RWPE2 (cell line): ENCODE measurements around the gene COL2A1.

Experiments
- ATAC-seq: fragments of 200-7000 bp; cut with Tn5 transposase; 3 replicates; pipeline ENCODE4 v1.9.1; 2021; ENCODE audit warnings: low read depth
- DNase-seq: peaks from one replicate; pipeline ENCODE4 v3.0.0-alpha.2; 2020; ENCODE audit warnings: low spot score
- H3K27ac ChIP-seq: fragments of 450-650 bp; 2 replicates; pipeline ENCODE4 v1.5.1; 2017; ENCODE audit warnings: mild to moderate bottlenecking; ENCODE audit not compliant: poor library complexity, severe bottlenecking
- H3K27me3 ChIP-seq: fragments of 250-450 bp; sonication (Bioruptor Pico); 2 replicates; pipeline ENCODE4 v1.5.1; 2021; ENCODE audit warnings: mild to moderate bottlenecking, moderate library complexity; ENCODE audit not compliant: insufficient read depth, poor library complexity, severe bottlenecking
- H3K36me3 ChIP-seq: fragments of 250-450 bp; sonication (Bioruptor Pico); 2 replicates; pipeline ENCODE4 v1.5.1; 2020; ENCODE audit warnings: low read depth, mild to moderate bottlenecking, moderate library complexity
- H3K4me1 ChIP-seq: fragments of 250-450 bp; sonication (Bioruptor Pico); 2 replicates; pipeline ENCODE4 v1.5.1; 2021; ENCODE audit warnings: mild to moderate bottlenecking, moderate library complexity; ENCODE audit not compliant: insufficient read depth, poor library complexity, severe bottlenecking
- H3K4me3 ChIP-seq: fragments of 250-450 bp; sonication (Bioruptor Pico); 2 replicates; pipeline ENCODE4 v1.5.1; 2021; ENCODE audit warnings: mild to moderate bottlenecking, moderate library complexity; ENCODE audit not compliant: severe bottlenecking
- H3K9me3 ChIP-seq: fragments of 250-450 bp; sonication (Bioruptor Pico); 2 replicates; pipeline ENCODE4 v1.5.1; 2021; ENCODE audit warnings: mild to moderate bottlenecking, moderate library complexity; ENCODE audit not compliant: severe bottlenecking
- TF ChIP-seq, protein P1 (sequence below): fragments of 450-650 bp; IDR thresholded peaks from one replicate; pipeline ENCODE4 v1.5.1; 2017; ENCODE audit warnings: mild to moderate bottlenecking, moderate library complexity; ENCODE audit not compliant: poor library complexity, severe bottlenecking

The COL2A1 gene

DNA sequence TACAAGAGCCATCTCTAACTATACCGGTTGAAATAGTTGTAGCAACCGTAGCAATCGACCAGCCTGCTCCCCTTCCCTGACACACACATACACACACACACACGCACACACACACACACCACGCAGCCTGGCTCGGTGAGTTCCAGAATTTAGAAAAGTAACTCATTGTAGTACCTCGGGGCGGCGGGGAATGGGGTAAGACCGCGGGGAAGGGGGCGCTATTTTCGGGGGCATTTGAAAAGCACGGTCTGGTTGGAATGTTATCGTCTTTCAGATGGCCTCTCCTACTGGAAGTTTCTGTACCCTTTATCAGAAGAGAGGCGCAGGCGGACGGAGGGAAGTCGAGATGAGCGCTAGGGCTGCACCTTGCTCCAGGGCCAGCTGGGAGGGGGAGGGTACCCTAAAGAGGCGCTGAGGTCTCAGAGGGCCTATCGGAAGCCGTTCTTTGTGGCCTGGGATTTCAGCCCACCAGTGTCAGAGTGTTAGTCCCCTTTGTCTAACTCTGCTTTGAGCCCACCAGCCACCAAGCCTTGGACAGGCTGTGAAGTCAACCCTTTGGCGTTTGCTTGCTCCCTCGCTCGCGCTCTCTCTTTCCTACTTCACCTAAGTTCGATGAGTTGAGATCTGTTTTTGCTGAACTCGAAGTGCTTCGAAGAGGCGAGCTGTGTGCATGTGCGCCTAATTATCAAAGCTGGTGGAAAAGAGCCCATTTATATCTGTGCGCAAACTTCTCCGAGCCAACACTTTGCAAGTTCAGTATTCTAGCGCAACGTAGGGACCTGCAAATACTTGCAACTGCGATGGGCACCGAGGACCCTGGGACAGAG is 837 bp downstream of the COL2A1 start:
- no peak overlapping the region for H3K4me3 ChIP-seq
- TF ChIP-seq, protein P1, sequence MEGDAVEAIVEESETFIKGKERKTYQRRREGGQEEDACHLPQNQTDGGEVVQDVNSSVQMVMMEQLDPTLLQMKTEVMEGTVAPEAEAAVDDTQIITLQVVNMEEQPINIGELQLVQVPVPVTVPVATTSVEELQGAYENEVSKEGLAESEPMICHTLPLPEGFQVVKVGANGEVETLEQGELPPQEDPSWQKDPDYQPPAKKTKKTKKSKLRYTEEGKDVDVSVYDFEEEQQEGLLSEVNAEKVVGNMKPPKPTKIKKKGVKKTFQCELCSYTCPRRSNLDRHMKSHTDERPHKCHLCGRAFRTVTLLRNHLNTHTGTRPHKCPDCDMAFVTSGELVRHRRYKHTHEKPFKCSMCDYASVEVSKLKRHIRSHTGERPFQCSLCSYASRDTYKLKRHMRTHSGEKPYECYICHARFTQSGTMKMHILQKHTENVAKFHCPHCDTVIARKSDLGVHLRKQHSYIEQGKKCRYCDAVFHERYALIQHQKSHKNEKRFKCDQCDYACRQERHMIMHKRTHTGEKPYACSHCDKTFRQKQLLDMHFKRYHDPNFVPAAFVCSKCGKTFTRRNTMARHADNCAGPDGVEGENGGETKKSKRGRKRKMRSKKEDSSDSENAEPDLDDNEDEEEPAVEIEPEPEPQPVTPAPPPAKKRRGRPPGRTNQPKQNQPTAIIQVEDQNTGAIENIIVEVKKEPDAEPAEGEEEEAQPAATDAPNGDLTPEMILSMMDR = no peak
- DNase-seq = no peak
- H3K36me3 ChIP-seq = no peaks in the 10 kb centered on the region
- peaks cover 5% of the 10 kb centered on the region for H3K4me1 ChIP-seq
- H3K9me3 ChIP-seq = no peaks in the 10 kb centered on the region
- no peak overlapping the region for H3K27ac ChIP-seq
- ATAC-seq = no peak
- H3K27me3 ChIP-seq = peaks cover 61% of the 10 kb centered on the region

DNA sequence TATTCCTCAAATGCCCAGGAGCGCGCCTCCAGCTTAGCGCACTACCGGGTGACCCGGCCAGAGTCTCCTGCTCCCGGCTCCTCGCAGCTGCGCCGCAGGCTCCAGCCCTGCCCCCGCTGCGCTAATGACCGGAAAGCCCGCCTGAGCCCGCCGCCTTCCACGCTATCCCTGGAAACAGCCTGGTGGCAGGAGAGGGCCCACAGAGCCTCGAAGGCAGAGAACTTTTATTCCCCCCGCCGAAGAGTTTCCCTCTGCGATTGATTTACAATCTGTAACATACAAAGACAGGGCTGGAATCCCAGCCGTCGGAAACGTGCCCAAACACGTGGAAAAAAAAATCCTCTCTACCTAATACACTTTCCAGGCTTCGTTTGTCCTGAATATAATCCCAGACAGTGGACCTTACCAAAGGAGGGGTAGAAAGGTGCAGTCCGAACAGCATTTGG is 1.5 kb downstream of the COL2A1 start:
- H3K27ac ChIP-seq = no peak overlapping the region
- no peaks in the 10 kb centered on the region for H3K9me3 ChIP-seq
- H3K4me3 ChIP-seq = no peak overlapping the region
- DNase-seq = no peak
- TF ChIP-seq, protein P1 = no peak
- 0 out of 3 replicates have a peak, but pooled peaks have one; percentile 17 for ATAC-seq
- H3K4me1 ChIP-seq = peaks cover 5% of the 10 kb centered on the region
- peaks cover 59% of the 10 kb centered on the region for H3K27me3 ChIP-seq
- H3K36me3 ChIP-seq = no peaks in the 10 kb centered on the region

DNA sequence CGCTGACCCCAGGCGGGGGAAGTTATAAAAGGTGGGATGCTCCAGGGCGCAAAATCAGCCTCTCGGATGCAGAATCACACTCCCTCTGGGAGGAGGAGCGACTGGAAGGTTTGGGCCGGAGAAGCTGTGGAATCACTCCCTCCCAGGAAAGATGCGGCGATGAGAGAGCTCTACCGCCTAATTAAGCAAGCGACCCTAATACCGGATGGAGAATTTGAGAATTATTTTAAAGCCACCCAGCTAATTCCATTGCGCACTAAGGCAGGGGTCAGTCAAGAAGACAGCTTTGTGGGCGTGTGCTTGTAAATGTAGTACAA is 1.9 kb downstream of the COL2A1 start:
- H3K27me3 ChIP-seq = peaks cover 58% of the 10 kb centered on the region
- H3K9me3 ChIP-seq = no peaks in the 10 kb centered on the region
- no peak overlapping the region for H3K27ac ChIP-seq
- H3K4me1 ChIP-seq = peaks cover 5% of the 10 kb centered on the region
- TF ChIP-seq, protein P1 = no peak
- ATAC-seq = no peak
- H3K4me3 ChIP-seq = peak overlapping the region; percentile 32
- H3K36me3 ChIP-seq = no peaks in the 10 kb centered on the region
- no peak for DNase-seq

DNA sequence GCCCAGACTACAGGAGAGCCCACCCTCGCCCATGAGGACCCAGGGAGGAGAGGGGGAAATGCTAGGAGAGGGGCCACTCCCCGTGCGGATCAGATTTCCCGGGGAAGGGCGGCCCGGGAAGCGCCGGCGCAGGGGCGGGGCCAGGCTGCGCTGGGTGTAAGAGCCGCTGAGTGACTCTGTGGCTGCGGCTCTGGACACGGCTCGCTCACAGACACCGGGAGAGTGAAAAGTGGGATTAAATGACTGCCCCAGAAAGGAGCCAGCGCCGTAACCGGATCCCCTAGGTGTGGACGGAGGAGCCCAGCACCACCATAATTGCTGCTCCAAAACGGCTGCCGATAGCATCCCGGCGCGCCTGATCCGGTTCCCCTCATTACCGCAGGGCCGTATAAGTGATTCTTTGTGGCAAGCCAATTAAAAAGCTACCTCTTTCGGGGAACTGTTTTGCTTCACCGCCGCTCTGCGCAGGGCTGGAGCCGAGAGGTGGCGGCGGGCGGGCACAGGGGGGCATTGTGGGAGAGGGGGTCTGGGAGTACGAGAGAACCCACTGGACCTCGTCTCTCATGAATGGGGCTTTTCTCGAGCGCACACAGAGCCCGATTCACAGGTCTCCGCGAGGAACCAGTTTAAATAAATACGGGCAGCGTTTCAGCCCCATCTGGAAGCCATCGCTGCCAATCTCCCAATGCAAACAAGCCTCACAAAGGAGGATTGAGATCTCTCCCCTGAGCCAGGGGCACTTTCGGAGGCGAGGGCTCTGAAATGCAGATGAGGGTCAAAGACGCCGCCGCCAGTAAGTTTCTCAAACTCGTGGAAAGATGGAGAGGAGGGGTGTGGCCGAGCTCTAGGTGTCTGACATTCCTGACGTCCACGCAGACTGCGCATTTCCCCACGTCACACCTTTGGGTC is 2.5 kb downstream of the COL2A1 start:
- no peak for DNase-seq

More for the DNA sequence above, 2.5 kb downstream of the COL2A1 start:
- Histone ChIP-seq H3K4me1 (peaks cover 5% of the 10 kb centered on the region), H3K9me3 (no peaks in the 10 kb centered on the region), H3K27ac (peak overlapping the region; percentile 37), H3K4me3 (peak overlapping the region; percentile 32), H3K27me3 (peaks cover 52% of the 10 kb centered on the region), H3K36me3 (no peaks in the 10 kb centered on the region)
- TF ChIP-seq, protein P1 = no peak
- ATAC-seq = peak; percentile 73
